Adrenal gland (tissue), 12 donors: ENCODE data around the gene ANTXR1. TPM values are rescaled to one million over a fixed set of nuclear protein-coding genes. Genes with fewer than 3 reads are reported as not detected.

Experiments used
- DNase-seq, 7 donors: peaks; one replicate each; pipeline ENCODE4 v3.0.0-alpha.2; 2019 to 2020
- H3K27ac ChIP-seq, 5 donors: fragments of 200-600 bp; sonication (generic) in 4 of 5; 1 replicate in 3 of 5; 2 replicates in 2 of 5; pipeline versions ENCODE4 v1.5.1 to v1.8.0; 2016 to 2020; ENCODE audit warnings: mild to moderate bottlenecking in 1 of 5
- H3K27me3 ChIP-seq: fragments of 200-600 bp; 2 replicates; pipeline ENCODE4 v1.8.0; 2021
- H3K36me3 ChIP-seq, 2 donors: fragments of 200-600 bp; replicated peaks in 1 of 2; 1 replicate in 1 of 2; 2 replicates in 1 of 2; pipeline versions ENCODE4 v1.5.1 to v1.8.0; 2018 to 2022
- H3K4me1 ChIP-seq, 2 donors: fragments of 200-600 bp; replicated peaks in 1 of 2; 1 replicate in 1 of 2; 2 replicates in 1 of 2; pipeline versions ENCODE4 v1.5.1 to v1.8.0; 2018 to 2021
- H3K4me3 ChIP-seq, 4 donors: fragments of 200-600 bp; sonication (generic) in 3 of 4; one replicate each; pipeline ENCODE4 v1.5.1; 2016 to 2018
- H3K9me3 ChIP-seq, 3 donors: fragments of 200-600 bp; sonication (generic) in 1 of 3; replicated peaks in 1 of 3; 1 replicate in 2 of 3; 2 replicates in 1 of 3; pipeline versions ENCODE4 v1.5.1 to v1.8.0; 2016 to 2021
- CTCF ChIP-seq, 6 experiments: fragments of 450-650 bp in 4 of 6; fragments of 200-600 bp in 2 of 6; sonication (generic) in 1 of 6; IDR thresholded peaks; 1 replicate in 5 of 6; 2 replicates in 1 of 6; pipeline versions ENCODE4 v1.5.1 to v1.8.0; 2016 to 2021; ENCODE audit warnings: antibody characterized with exemption in 6 of 6, mild to moderate bottlenecking in 2 of 6, moderate library complexity in 1 of 6
- POLR2A ChIP-seq, 2 donors: fragments of 450-650 bp; IDR thresholded peaks; one replicate each; pipeline ENCODE4 v1.6.1; 2017; ENCODE audit warnings: antibody characterized with exemption in 2 of 2, mild to moderate bottlenecking in 2 of 2, moderate library complexity in 1 of 2
- WGBS, 4 donors: extraction: QIAGEN DNeasy Blood & Tissue Kit in 2 of 4; methylation state at CpG; one replicate each; pipeline versions ENCODE4 v1.1.5 to v1.1.7; 2013 to 2017; 5-methylcytosine and 5-hydroxymethylcytosine counted together
- intact Hi-C, 2 donors: fragments of 100-400 bp; cut with DNase I; formaldehyde crosslinking; loops; one replicate each; pipeline versions ENCODE4 v1.14.1 to v1.15.0; 2022 to 2023
- polyA plus RNA-seq, 3 donors: library from polyadenylated mRNA; stranded (reverse); fragments of 200-250 nt in 2 of 3; fragments of 350-450 nt in 1 of 3; fragmentation: Illumina TruSeq in 1 of 3; extraction: RNeasy Lipid Tissue Mini Kit (QIAGEN cat#74804) in 1 of 3; gene quantifications; one replicate each; pipeline ENCODE4 v1.2.3, GENCODE V29; 2013 to 2014
- total RNA-seq, 9 donors: library from RNA; depleted of rRNA in 4 of 9; stranded (reverse); fragments of >200 nt in 4 of 9; fragments of 120-200 nt in 1 of 9; fragmentation: NEBNext Ultra II Directional in 1 of 9; extraction: Animal tissue kit (Norgen Biotek cat#: 25700) in 1 of 9; gene quantifications; one replicate each; pipeline versions ENCODE4 v1.1.0 to v1.2.4, GENCODE V29; 2013 to 2023
- donor health status: healthy with polysubstance abuse.
- donor health status: Bipolar disorder and iron deficiency.
- donor health status: DM: yes; HTN: yes; CAD: no.
- donor health status: DM: no; HTN: no; CAD: no.
- donor health status: DM: no; HTN: no; CAD: no.
- donor health status: DM: yes; HTN: yes; CAD: no.

The ANTXR1 gene
- total and polyA plus RNA-seq, 12 donors: 19.0 to 386 (median 119) TPM

GRCh38 chr2:69250981-69251380, 238.0 kb downstream of the ANTXR1 start:
- no peak for DNase-seq
- 88 to 98% (median 94%) methylated on average over 1 of the region's 1 CpG for WGBS, 4 donors
- Histone ChIP-seq H3K4me3 (no peak overlapping the region), H3K4me1 (peaks cover 13 to 18% of the 10 kb centered on the region in 2 donors), H3K36me3 (no peaks in the 10 kb centered on the region), H3K9me3 (no peaks in the 10 kb centered on the region), H3K27ac (no peak overlapping the region), H3K27me3 (no peaks in the 10 kb centered on the region)
- intact Hi-C loops: no loop called here
- no peak for TF ChIP-seq POLR2A (IDR thresholded peaks at IDR 0.05)
- TF ChIP-seq CTCF (IDR thresholded peaks at IDR 0.05): no peak

GRCh38 chr2:69251943-69252342, 239.0 kb downstream of the ANTXR1 start:
- TF ChIP-seq CTCF (IDR thresholded peaks at IDR 0.05) (no peak), POLR2A (IDR thresholded peaks at IDR 0.05) (no peak)
- no peak overlapping the region for H3K4me3 ChIP-seq
- intact Hi-C loops: no loop called here
- H3K9me3 ChIP-seq: no peaks in the 10 kb centered on the region
- no peaks in the 10 kb centered on the region for H3K36me3 ChIP-seq
- 91 to 98% (median 94%) methylated on average over 2 of the region's 2 CpGs for WGBS, 4 donors
- DNase-seq: no peak
- H3K4me1 ChIP-seq: peaks cover 13 to 18% of the 10 kb centered on the region in 2 donors
- no peaks in the 10 kb centered on the region for H3K27me3 ChIP-seq
- H3K27ac ChIP-seq: no peak overlapping the region

- Histone ChIP-seq H3K27ac (peak overlapping the region; percentile 48 to 78 (median 71)), H3K27me3 (no peaks in the 10 kb centered on the region), H3K36me3 (no peaks in the 10 kb centered on the region), H3K4me1 (peaks cover 13 to 18% of the 10 kb centered on the region in 2 donors), H3K9me3 (no peaks in the 10 kb centered on the region), H3K4me3 (no peak overlapping the region)
- WGBS, 4 donors: 47 to 61% (median 57%) methylated on average over 2 of the region's 2 CpGs
- no peak for DNase-seq
- TF ChIP-seq CTCF (IDR thresholded peaks at IDR 0.05): no peak
- TF ChIP-seq POLR2A (IDR thresholded peaks at IDR 0.05): no peak
- intact Hi-C loops: no loop called here
Observed at GRCh38 chr2:69253112-69253511, 240.1 kb downstream of the ANTXR1 start.

GRCh38 chr2:69253611-69254301, 240.8 kb downstream of the ANTXR1 start:
- 16 to 35% (median 28%) methylated on average over 8 of the region's 8 CpGs for WGBS, 4 donors
- peak; percentile 53 to 93 (median 84) for DNase-seq

More at GRCh38 chr2:69253611-69254301, 240.8 kb downstream of the ANTXR1 start:
- TF ChIP-seq POLR2A (IDR thresholded peaks at IDR 0.05): peak in 1 of 2 donors; percentile 34
- no peak for TF ChIP-seq CTCF (IDR thresholded peaks at IDR 0.05)
- H3K27me3 ChIP-seq: no peaks in the 10 kb centered on the region
- H3K27ac ChIP-seq: peak overlapping the region; percentile 48 to 78 (median 71)
- intact Hi-C loops: no loop called here
- H3K36me3 ChIP-seq: no peaks in the 10 kb centered on the region
- H3K4me1 ChIP-seq: peaks cover 13 to 18% of the 10 kb centered on the region in 2 donors
- H3K4me3 ChIP-seq: no peak overlapping the region
- no peaks in the 10 kb centered on the region for H3K9me3 ChIP-seq
